ENCODE results near the gene NXF1. TPM values are rescaled to one million over a fixed set of nuclear protein-coding genes. Genes with fewer than 3 reads are reported as not detected.

Gene NXF1
- total and polyA plus RNA-seq, 2 of the 8 experiments (the other 6 are each of a cell fraction or from before 2014, with no cell fraction given) = 48.1 to 49.8 TPM

DNA sequence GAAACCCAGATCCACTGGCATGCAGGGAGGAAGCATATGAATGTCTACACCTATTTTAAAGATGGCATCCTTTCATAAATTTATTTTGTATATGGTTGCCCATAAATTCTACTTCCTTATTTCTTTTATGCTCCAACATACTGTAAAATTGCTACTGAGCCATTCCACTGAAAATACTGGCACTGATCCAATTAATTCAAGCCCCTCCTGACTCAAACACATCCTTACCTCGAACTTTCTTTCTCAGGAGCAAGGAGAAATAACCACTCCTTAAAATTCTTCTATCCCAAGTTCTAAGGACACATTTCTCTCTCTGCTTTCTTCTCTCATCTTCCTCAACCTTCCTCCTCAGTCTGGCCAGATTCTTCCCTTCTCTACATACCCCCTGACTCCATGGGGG is 5.5 kb upstream of the NXF1 start:
- Histone ChIP-seq H3K9me3 (ENCODE audit: insufficient read depth in 2 of 2, low read depth in 1 of 2, low read length in 1 of 2) (no peaks in the 10 kb centered on the region), H3K4me3 (ENCODE audit: extremely low read depth in 1 of 4, insufficient read depth in 2 of 4, low read depth in 3 of 4, low read length in 4 of 4) (no peak overlapping the region), H3K27me3 (replicated peaks in 1 of 4; ENCODE audit: control insufficient read depth in 3 of 4, extremely low read depth in 1 of 4, insufficient read depth in 3 of 4, low read length in 3 of 4) (no peaks in the 10 kb centered on the region), H3K18ac (ENCODE audit: extremely low read depth, low read length) (no peak overlapping the region), H3K14ac (ENCODE audit: insufficient read length) (no peak overlapping the region), H4K20me1 (replicated peaks in 1 of 2; ENCODE audit: control insufficient read depth in 1 of 2, insufficient read depth in 2 of 2, low read length in 2 of 2) (no peaks in the 10 kb centered on the region), H2BK12ac (ENCODE audit: low read depth, low read length) (no peak overlapping the region), H3K27ac (ENCODE audit: low read depth, low read length) (no peak overlapping the region), H3K23ac (ENCODE audit: insufficient read length) (no peak overlapping the region), H3K4me2 (ENCODE audit: insufficient read depth in 1 of 2, low read depth in 2 of 2, low read length in 2 of 2) (no peak overlapping the region), H4K91ac (replicated peaks; ENCODE audit: insufficient read length, low read length) (no peak overlapping the region), H4K5ac (ENCODE audit: insufficient read length, low read depth, low read length) (no peak overlapping the region), H2BK120ac (replicated peaks; ENCODE audit: low read depth, low read length) (no peak overlapping the region), H3K23me2 (ENCODE audit: low read depth, low read length) (no peaks in the 10 kb centered on the region), H2AK5ac (ENCODE audit: low read depth, low read length) (no peak overlapping the region), H2AFZ (ENCODE audit: low read length) (no peak overlapping the region), H4K8ac (ENCODE audit: extremely low read depth, insufficient read depth, low read length) (no peak overlapping the region), H3K36me3 (ENCODE audit: control insufficient read depth in 2 of 4, insufficient read depth in 4 of 4, low read length in 3 of 4) (peaks cover 0 to 2% (median 0%) of the 10 kb centered on the region in 4 experiments; a peak in 1 of 8 replicates), H3K4ac (replicated peaks; ENCODE audit: insufficient read length, low read depth, low read length) (no peak overlapping the region), H2BK5ac (ENCODE audit: low read depth, low read length) (no peak overlapping the region), H2BK20ac (ENCODE audit: low read length) (no peak overlapping the region), H2BK15ac (ENCODE audit: low read length) (no peak overlapping the region), H3K9ac (replicated peaks in 1 of 4; ENCODE audit: extremely low read depth in 1 of 4, low read depth in 3 of 4, low read length in 3 of 4) (no peak overlapping the region), H3K4me1 (replicated peaks in 1 of 4; ENCODE audit: control insufficient read depth in 3 of 4, insufficient read depth in 4 of 4, low read length in 3 of 4) (peaks cover 0 to 2% (median under 1%) of the 10 kb centered on the region in 4 experiments; a peak in 1 of 7 replicates), H3K56ac (replicated peaks; ENCODE audit: insufficient read length, low read depth, low read length) (no peak overlapping the region), H3K79me2 (ENCODE audit: control insufficient read depth in 1 of 2, insufficient read depth in 2 of 2, low read length in 2 of 2) (no peaks in the 10 kb centered on the region), H3K79me1 (ENCODE audit: low read depth, low read length) (no peaks in the 10 kb centered on the region)
- POLR2A ChIA-PET (ENCODE audit: partially characterized antibody) = interaction anchor here (1.2 to 6.8 kb wide), 5 partner anchors 22 to 155 kb away, joined by 3 to 50 read pairs (median 14); partner anchors contain the start of genes STX5, TEX54 and TMEM179B
- CTCF ChIA-PET (ENCODE audit: partially characterized antibody) = no interaction called here
- WGBS, 2 experiments (ENCODE audit: extremely low coverage in 1 of 2, insufficient coverage in 1 of 2, insufficient read length in 1 of 2, insufficient replicate concordance in 2 of 2, low coverage in 1 of 2, low lambda C conversion rate in 2 of 2, missing lambda C conversion rate in 1 of 2) = 95% methylated on average over 1 of the region's 1 CpG; no CpG with 5 or more reads in 1 of the 2 experiments
- FAIRE-seq (no peak), DNase-seq (ENCODE audit: low read depth in 1 of 2, low spot score in 2 of 2) (no peak)
- TF ChIP-seq JUND (IDR thresholded peaks at IDR 0.05; ENCODE audit: low read length) (no peak), POLR2A (IDR thresholded peaks at IDR 0.05; ENCODE audit: control extremely low read depth in 1 of 2, low read depth in 2 of 2, low read length in 2 of 2) (no peak), FOSL1 (IDR thresholded peaks at IDR 0.05; ENCODE audit: insufficient read depth, low read depth, low read length) (no peak), NRF1 (IDR thresholded peaks at IDR 0.05; ENCODE audit: low read depth, low read length) (no peak), GABPA (IDR thresholded peaks at IDR 0.05; ENCODE audit: borderline replicate concordance, insufficient read depth, low read length) (no peak), BCL11A (IDR thresholded peaks at IDR 0.05; ENCODE audit: low read depth in 2 of 2, low read length in 2 of 2) (no peak)
- TF ChIP-seq, protein P1, sequence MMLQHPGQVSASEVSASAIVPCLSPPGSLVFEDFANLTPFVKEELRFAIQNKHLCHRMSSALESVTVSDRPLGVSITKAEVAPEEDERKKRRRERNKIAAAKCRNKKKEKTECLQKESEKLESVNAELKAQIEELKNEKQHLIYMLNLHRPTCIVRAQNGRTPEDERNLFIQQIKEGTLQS (IDR thresholded peaks at IDR 0.05; ENCODE audit: insufficient read depth, low read depth, low read length) = no peak

Measured in H1 (cell line).